IPS-20b (cell line): ENCODE data around the gene PUS1.

Source experiments
- H3K27ac ChIP-seq: one replicate; pipeline ENCODE4 v1.5.1; 2013; ENCODE audit warnings: low read length
- H3K27me3 ChIP-seq: 2 replicates; pipeline ENCODE4 v1.6.1; 2013; ENCODE audit warnings: mild to moderate bottlenecking, low read length, inconsistent platforms; ENCODE audit not compliant: insufficient read depth
- H3K36me3 ChIP-seq: 2 replicates; pipeline ENCODE4 v1.6.1; 2013; ENCODE audit warnings: low read depth, mild to moderate bottlenecking, inconsistent platforms, low read length, moderate library complexity; ENCODE audit not compliant: insufficient read depth
- H3K4me1 ChIP-seq: 2 replicates; pipeline ENCODE4 v1.6.1; 2013; ENCODE audit warnings: mild to moderate bottlenecking, control low read depth, inconsistent platforms, low read length, moderate library complexity; ENCODE audit not compliant: insufficient read depth
- H3K4me3 ChIP-seq: 2 replicates; pipeline ENCODE4 v1.5.1; 2013; ENCODE audit warnings: mild to moderate bottlenecking, low read length, inconsistent platforms
- H3K9ac ChIP-seq: 2 replicates; pipeline ENCODE4 v1.6.1; 2013; ENCODE audit warnings: low read depth, mild to moderate bottlenecking, inconsistent platforms, low read length, moderate library complexity
- H3K9me3 ChIP-seq: 2 replicates; pipeline ENCODE4 v1.6.1; 2013; ENCODE audit warnings: mild to moderate bottlenecking, low read depth, low read length, inconsistent platforms; ENCODE audit not compliant: insufficient read depth

Gene PUS1

GRCh38 chr12:131913666-131914065 is 15.4 kb upstream of the PUS1 start:
- H3K4me1 ChIP-seq, result no peaks in the 10 kb centered on the region
- no peaks in the 10 kb centered on the region for H3K9me3 ChIP-seq
- H3K4me3 ChIP-seq, result no peak overlapping the region
- no peak overlapping the region for H3K9ac ChIP-seq
- H3K27ac ChIP-seq, result no peak overlapping the region
- peaks cover 51% of the 10 kb centered on the region for H3K36me3 ChIP-seq
- H3K27me3 ChIP-seq, result no peaks in the 10 kb centered on the region

GRCh38 chr12:131914179-131914702 is 14.8 kb upstream of the PUS1 start:
- no peak overlapping the region for H3K9ac ChIP-seq
- H3K27ac ChIP-seq, result no peak overlapping the region
- no peak overlapping the region for H3K4me3 ChIP-seq

GRCh38 chr12:131915000-131915689 is 13.9 kb upstream of the PUS1 start:
- H3K27ac ChIP-seq, result no peak overlapping the region
- H3K4me3 ChIP-seq, result no peak overlapping the region
- no peaks in the 10 kb centered on the region for H3K27me3 ChIP-seq
- H3K9ac ChIP-seq, result no peak overlapping the region
- H3K9me3 ChIP-seq, result no peaks in the 10 kb centered on the region
- H3K36me3 ChIP-seq, result peaks cover 51% of the 10 kb centered on the region
- no peaks in the 10 kb centered on the region for H3K4me1 ChIP-seq

More at GRCh38 chr12:131914179-131914702, 14.8 kb upstream of the PUS1 start:
- H3K27me3 ChIP-seq, result no peaks in the 10 kb centered on the region
- peaks cover 51% of the 10 kb centered on the region for H3K36me3 ChIP-seq
- no peaks in the 10 kb centered on the region for H3K9me3 ChIP-seq
- H3K4me1 ChIP-seq, result no peaks in the 10 kb centered on the region

- H3K4me1 ChIP-seq, result no peaks in the 10 kb centered on the region
- no peak overlapping the region for H3K4me3 ChIP-seq
- H3K27me3 ChIP-seq, result no peaks in the 10 kb centered on the region
- H3K9ac ChIP-seq, result no peak overlapping the region
- H3K9me3 ChIP-seq, result no peaks in the 10 kb centered on the region
- H3K36me3 ChIP-seq, result peaks cover 50% of the 10 kb centered on the region
- no peak overlapping the region for H3K27ac ChIP-seq
These were observed 13.3 kb upstream of the PUS1 start for GRCh38 chr12:131915823-131916222.

GRCh38 chr12:131916306-131917138 is 12.6 kb upstream of the PUS1 start:
- Histone ChIP-seq H3K9ac (no peak overlapping the region), H3K27ac (no peak overlapping the region), H3K4me3 (no peak overlapping the region), H3K4me1 (no peaks in the 10 kb centered on the region), H3K36me3 (peaks cover 49% of the 10 kb centered on the region), H3K27me3 (no peaks in the 10 kb centered on the region), H3K9me3 (no peaks in the 10 kb centered on the region)

- Histone ChIP-seq H3K4me3 (no peak overlapping the region), H3K27ac (no peak overlapping the region), H3K9ac (no peak overlapping the region), H3K27me3 (no peaks in the 10 kb centered on the region), H3K9me3 (no peaks in the 10 kb centered on the region), H3K4me1 (no peaks in the 10 kb centered on the region), H3K36me3 (peaks cover 49% of the 10 kb centered on the region)
These were observed 11.9 kb upstream of the PUS1 start for GRCh38 chr12:131917139-131917710.

- Histone ChIP-seq H3K4me1 (no peaks in the 10 kb centered on the region), H3K9ac (no peak overlapping the region), H3K36me3 (peaks cover 46% of the 10 kb centered on the region), H3K4me3 (no peak overlapping the region), H3K9me3 (no peaks in the 10 kb centered on the region), H3K27ac (no peak overlapping the region), H3K27me3 (no peaks in the 10 kb centered on the region)
These were observed 11.3 kb upstream of the PUS1 start for GRCh38 chr12:131917711-131918306.

- Histone ChIP-seq H3K4me3 (no peak overlapping the region), H3K9me3 (no peaks in the 10 kb centered on the region), H3K27me3 (no peaks in the 10 kb centered on the region), H3K9ac (no peak overlapping the region), H3K4me1 (no peaks in the 10 kb centered on the region), H3K36me3 (peaks cover 46% of the 10 kb centered on the region), H3K27ac (no peak overlapping the region)
These were observed 10.6 kb upstream of the PUS1 start for GRCh38 chr12:131918311-131919050.

GRCh38 chr12:131919051-131919347 is 10.1 kb upstream of the PUS1 start:
- H3K4me1 ChIP-seq, result no peaks in the 10 kb centered on the region
- H3K27ac ChIP-seq, result no peak overlapping the region
- no peak overlapping the region for H3K9ac ChIP-seq
- H3K4me3 ChIP-seq, result no peak overlapping the region
- H3K36me3 ChIP-seq, result peaks cover 46% of the 10 kb centered on the region
- no peaks in the 10 kb centered on the region for H3K9me3 ChIP-seq
- no peaks in the 10 kb centered on the region for H3K27me3 ChIP-seq

GRCh38 chr12:131919366-131920156 is 9.5 kb upstream of the PUS1 start:
- no peak overlapping the region for H3K27ac ChIP-seq
- no peak overlapping the region for H3K9ac ChIP-seq
- H3K4me3 ChIP-seq, result no peak overlapping the region
- H3K36me3 ChIP-seq, result peaks cover 41% of the 10 kb centered on the region
- H3K27me3 ChIP-seq, result no peaks in the 10 kb centered on the region
- no peaks in the 10 kb centered on the region for H3K9me3 ChIP-seq
- H3K4me1 ChIP-seq, result no peaks in the 10 kb centered on the region

GRCh38 chr12:131920157-131920508 is 8.9 kb upstream of the PUS1 start:
- Histone ChIP-seq H3K27ac (no peak overlapping the region), H3K27me3 (no peaks in the 10 kb centered on the region), H3K9me3 (no peaks in the 10 kb centered on the region), H3K4me3 (no peak overlapping the region), H3K4me1 (no peaks in the 10 kb centered on the region), H3K9ac (no peak overlapping the region), H3K36me3 (peaks cover 36% of the 10 kb centered on the region)
